GM23338 (cell line): ENCODE measurements around the gene AGAP1. TPM values are rescaled to one million over a fixed set of nuclear protein-coding genes. Genes with fewer than 3 reads are reported as not detected.

Source experiments
- ATAC-seq: fragments of 200-7000 bp; cut with Tn5 transposase; 3 replicates; pipeline ENCODE4 v1.9.1; 2020
- DNase-seq: peaks from one replicate; pipeline ENCODE4 v3.0.0-alpha.2; 2015; ENCODE audit warnings: low spot score
- H2AFZ ChIP-seq: fragments of 200-600 bp; sonication (generic); 2 replicates; pipeline ENCODE4 v1.8.0; 2016; ENCODE audit warnings: antibody characterized with exemption, mild to moderate bottlenecking, moderate library complexity
- H3F3A ChIP-seq: fragments of 200-600 bp; sonication (generic); replicated peaks from 2 replicates; pipeline ENCODE4 v1.8.0; 2017; ENCODE audit warnings: antibody characterized with exemption, mixed run types, low read depth
- H3K27ac ChIP-seq: fragments of 200-600 bp; sonication (generic); 2 replicates; pipeline ENCODE4 v1.6.1; 2016; ENCODE audit warnings: low read depth
- H3K27me3 ChIP-seq: fragments of 200-600 bp; sonication (generic); 2 replicates; pipeline ENCODE4 v1.8.0; 2016; ENCODE audit warnings: mild to moderate bottlenecking, mixed run types, moderate library complexity; ENCODE audit not compliant: insufficient read depth
- H3K36me3 ChIP-seq: fragments of 200-600 bp; sonication (generic); 2 replicates; pipeline ENCODE4 v1.8.0; 2016; ENCODE audit warnings: mild to moderate bottlenecking; ENCODE audit not compliant: insufficient read depth
- H3K4me1 ChIP-seq: fragments of 200-600 bp; sonication (generic); 2 replicates; pipeline ENCODE4 v1.8.0; 2016; ENCODE audit warnings: mild to moderate bottlenecking, moderate library complexity; ENCODE audit not compliant: insufficient read depth
- H3K4me2 ChIP-seq: fragments of 200-600 bp; sonication (generic); 2 replicates; pipeline ENCODE4 v1.7.1; 2017; ENCODE audit warnings: mixed run types
- H3K4me3 ChIP-seq: fragments of 200-600 bp; sonication (generic); 2 replicates; pipeline ENCODE4 v1.6.1; 2016; ENCODE audit warnings: mixed run types
- H3K79me2 ChIP-seq: fragments of 200-600 bp; sonication (generic); replicated peaks from 2 replicates; pipeline ENCODE4 v1.8.0; 2017; ENCODE audit warnings: mild to moderate bottlenecking; ENCODE audit not compliant: insufficient read depth
- H3K9me2 ChIP-seq: fragments of 200-600 bp; sonication (generic); 2 replicates; pipeline ENCODE4 v1.8.0; 2017; ENCODE audit not compliant: insufficient read depth
- H4K20me1 ChIP-seq: fragments of 200-600 bp; sonication (generic); replicated peaks from 2 replicates; pipeline ENCODE4 v1.8.0; 2017; ENCODE audit warnings: mild to moderate bottlenecking; ENCODE audit not compliant: insufficient read depth
- H3K27ac Mint-ChIP-seq: 2 replicates; pipeline ENCODE4 v1.8.0; 2020; ENCODE audit warnings: inconsistent platforms, mild to moderate bottlenecking, moderate library complexity, mixed read lengths
- H3K27me3 Mint-ChIP-seq: 3 replicates; pipeline ENCODE4 v1.8.0; 2022; ENCODE audit warnings: low read depth, mild to moderate bottlenecking, moderate library complexity, mixed read lengths, inconsistent platforms; ENCODE audit not compliant: insufficient read depth, poor library complexity
- H3K36me3 Mint-ChIP-seq: 3 replicates; pipeline ENCODE4 v1.8.0; 2021; ENCODE audit warnings: low read depth, mild to moderate bottlenecking, inconsistent platforms, moderate library complexity, mixed read lengths
- H3K4me1 Mint-ChIP-seq: 3 replicates; pipeline ENCODE4 v1.8.0; 2020; ENCODE audit warnings: mild to moderate bottlenecking, inconsistent platforms, mixed read lengths
- H3K4me3 Mint-ChIP-seq: 3 replicates; pipeline ENCODE4 v1.8.0; 2021; ENCODE audit warnings: moderate library complexity, mild to moderate bottlenecking, inconsistent platforms, mixed read lengths
- H3K9me3 Mint-ChIP-seq: 3 replicates; pipeline ENCODE4 v1.8.0; 2020; ENCODE audit warnings: moderate library complexity, mild to moderate bottlenecking, inconsistent platforms, mixed read lengths
- CREB1 ChIP-seq: fragments of 250-450 bp; sonication (Bioruptor Pico); IDR thresholded peaks from 2 replicates; pipeline ENCODE4 v1.5.0; 2020; ENCODE audit warnings: low read depth, mild to moderate bottlenecking, moderate library complexity
- CTCF ChIP-seq, 2 experiments: fragments of 200-600 bp in 1 of 2; sonication (generic) in 1 of 2; conservative IDR thresholded peaks; 2 replicates each; pipeline versions ENCODE4 v1.5.1 to v1.6.1; 2016 to 2017; ENCODE audit warnings: antibody characterized with exemption in 2 of 2, low read depth in 2 of 2, mild to moderate bottlenecking in 2 of 2, moderate library complexity in 1 of 2
- ETS1 ChIP-seq: IDR thresholded peaks from 2 replicates; pipeline ENCODE4 v1.6.1; 2016; ENCODE audit warnings: antibody characterized with exemption
- EZH2 ChIP-seq: fragments of 200-600 bp; sonication (generic); IDR thresholded peaks from one replicate; pipeline ENCODE4 v1.8.0; 2017; ENCODE audit warnings: antibody characterized with exemption, mild to moderate bottlenecking, low read depth; ENCODE audit not compliant: unreplicated experiment
- EZH2phosphoT487 ChIP-seq: fragments of 200-600 bp; sonication (generic); IDR thresholded peaks from one replicate; pipeline ENCODE4 v1.8.1; 2018; ENCODE audit warnings: antibody characterized with exemption; ENCODE audit not compliant: unreplicated experiment
- JUNB ChIP-seq: IDR thresholded peaks from one replicate; pipeline ENCODE4 v1.6.1; 2016; ENCODE audit warnings: antibody characterized with exemption; ENCODE audit not compliant: unreplicated experiment
- NANOG ChIP-seq: IDR thresholded peaks from 2 replicates; pipeline ENCODE4 v1.6.1; 2016; ENCODE audit warnings: antibody characterized with exemption, borderline replicate concordance
- POLR2AphosphoS5 ChIP-seq: IDR thresholded peaks from 2 replicates; pipeline ENCODE4 v1.6.1; 2016; ENCODE audit warnings: antibody characterized with exemption, low read depth
- STAT1 ChIP-seq: IDR thresholded peaks from one replicate; pipeline ENCODE4 v1.6.1; 2016; ENCODE audit warnings: antibody characterized with exemption; ENCODE audit not compliant: unreplicated experiment
- ZNF114 ChIP-seq: fragments of 250-450 bp; sonication (Bioruptor Pico); IDR thresholded peaks from 2 replicates; pipeline ENCODE4 v1.5.0; 2020; ENCODE audit warnings: mild to moderate bottlenecking, moderate library complexity
- ZNF331 ChIP-seq: fragments of 250-450 bp; sonication (Bioruptor Pico); IDR thresholded peaks from 2 replicates; pipeline ENCODE4 v1.5.0; 2020; ENCODE audit warnings: low read depth, mild to moderate bottlenecking, moderate library complexity
- ZNF462 ChIP-seq: fragments of 250-450 bp; sonication (Bioruptor Pico); IDR thresholded peaks from 2 replicates; pipeline ENCODE4 v1.5.0; 2020; ENCODE audit warnings: mild to moderate bottlenecking, moderate library complexity
- polyA plus RNA-seq: library from polyadenylated mRNA; unstranded; fragments of >200 nt; fragmentation: Nextera tagmentation; extraction: Ambion mirVana; gene quantifications from 2 replicates; pipeline ENCODE4 v1.2.1, GENCODE V29; 2016
- total RNA-seq: library from RNA; depleted of rRNA; stranded (reverse); fragments of >200 nt; shearing (Covaris generic); gene quantifications from 2 replicates; pipeline ENCODE4 v1.2.3, GENCODE V29; 2014
- TF ChIP-seq, protein P1 (sequence below): IDR thresholded peaks from one replicate; pipeline ENCODE4 v1.6.1; 2018; ENCODE audit warnings: antibody characterized with exemption; ENCODE audit not compliant: unreplicated experiment

The AGAP1 gene
- total and polyA plus RNA-seq, 2 experiments from 2014 or later, result 13.3 to 27.9 TPM

GRCh38 chr2:235639885-235640284 lies 146.0 kb downstream of the AGAP1 start:
- H4K20me1 ChIP-seq, result peaks cover 4% of the 10 kb centered on the region; the same call in 1 of the 2 replicates
- Mint-ChIP-seq H3K27ac (no peak overlapping the region), H3K27me3 (peaks cover 12% of the 10 kb centered on the region), H3K36me3 (no peaks in the 10 kb centered on the region), H3K4me3 (no peak overlapping the region), H3K9me3 (no peaks in the 10 kb centered on the region), H3K4me1 (peaks cover 70% of the 10 kb centered on the region)
- no peak for DNase-seq
- H3K36me3 ChIP-seq, result no peaks in the 10 kb centered on the region
- no peaks in the 10 kb centered on the region for H3K9me2 ChIP-seq
- H3K4me1 ChIP-seq, result peaks cover 52% of the 10 kb centered on the region
- H3K79me2 ChIP-seq, result peaks cover 60% of the 10 kb centered on the region
- no peak for TF ChIP-seq CTCF (conservative IDR thresholded peaks at IDR 0.05; ENCODE audit: low read depth in 2 of 2)
- TF ChIP-seq NANOG, result no peak
- TF ChIP-seq POLR2AphosphoS5, result no peak
- no peak for TF ChIP-seq ETS1
- TF ChIP-seq EZH2, result no peak
- TF ChIP-seq EZH2phosphoT487, result no peak
- no peak for TF ChIP-seq JUNB
- no peak for TF ChIP-seq ZNF331 (CRISPR knock-in tag)
- TF ChIP-seq, protein P1, sequence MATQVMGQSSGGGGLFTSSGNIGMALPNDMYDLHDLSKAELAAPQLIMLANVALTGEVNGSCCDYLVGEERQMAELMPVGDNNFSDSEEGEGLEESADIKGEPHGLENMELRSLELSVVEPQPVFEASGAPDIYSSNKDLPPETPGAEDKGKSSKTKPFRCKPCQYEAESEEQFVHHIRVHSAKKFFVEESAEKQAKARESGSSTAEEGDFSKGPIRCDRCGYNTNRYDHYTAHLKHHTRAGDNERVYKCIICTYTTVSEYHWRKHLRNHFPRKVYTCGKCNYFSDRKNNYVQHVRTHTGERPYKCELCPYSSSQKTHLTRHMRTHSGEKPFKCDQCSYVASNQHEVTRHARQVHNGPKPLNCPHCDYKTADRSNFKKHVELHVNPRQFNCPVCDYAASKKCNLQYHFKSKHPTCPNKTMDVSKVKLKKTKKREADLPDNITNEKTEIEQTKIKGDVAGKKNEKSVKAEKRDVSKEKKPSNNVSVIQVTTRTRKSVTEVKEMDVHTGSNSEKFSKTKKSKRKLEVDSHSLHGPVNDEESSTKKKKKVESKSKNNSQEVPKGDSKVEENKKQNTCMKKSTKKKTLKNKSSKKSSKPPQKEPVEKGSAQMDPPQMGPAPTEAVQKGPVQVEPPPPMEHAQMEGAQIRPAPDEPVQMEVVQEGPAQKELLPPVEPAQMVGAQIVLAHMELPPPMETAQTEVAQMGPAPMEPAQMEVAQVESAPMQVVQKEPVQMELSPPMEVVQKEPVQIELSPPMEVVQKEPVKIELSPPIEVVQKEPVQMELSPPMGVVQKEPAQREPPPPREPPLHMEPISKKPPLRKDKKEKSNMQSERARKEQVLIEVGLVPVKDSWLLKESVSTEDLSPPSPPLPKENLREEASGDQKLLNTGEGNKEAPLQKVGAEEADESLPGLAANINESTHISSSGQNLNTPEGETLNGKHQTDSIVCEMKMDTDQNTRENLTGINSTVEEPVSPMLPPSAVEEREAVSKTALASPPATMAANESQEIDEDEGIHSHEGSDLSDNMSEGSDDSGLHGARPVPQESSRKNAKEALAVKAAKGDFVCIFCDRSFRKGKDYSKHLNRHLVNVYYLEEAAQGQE, result no peak
- TF ChIP-seq ZNF462, result no peak
- TF ChIP-seq CREB1 (CRISPR knock-in tag), result no peak
- TF ChIP-seq ZNF114, result no peak
- TF ChIP-seq STAT1, result no peak
- H3K27me3 ChIP-seq, result no peaks in the 10 kb centered on the region
- no peak for ATAC-seq
- peak overlapping the region; percentile 69 for H3K4me2 ChIP-seq
- H2AFZ ChIP-seq, result no peak overlapping the region
- no peak overlapping the region for H3K27ac ChIP-seq
- H3K4me3 ChIP-seq, result no peak overlapping the region
- H3F3A ChIP-seq, result no peaks in the 10 kb centered on the region
